Measurements from ENCODE around the gene TMEM150B. TPM values are rescaled to one million over a fixed set of nuclear protein-coding genes. Genes with fewer than 3 reads are reported as not detected.

Gene TMEM150B, protein sequence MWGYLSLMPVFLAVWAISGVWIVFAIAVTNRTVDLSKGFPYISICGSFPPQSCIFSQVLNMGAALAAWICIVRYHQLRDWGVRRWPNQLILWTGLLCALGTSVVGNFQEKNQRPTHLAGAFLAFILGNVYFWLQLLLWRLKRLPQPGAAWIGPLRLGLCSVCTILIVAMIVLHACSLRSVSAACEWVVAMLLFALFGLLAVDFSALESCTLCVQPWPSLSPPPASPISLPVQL
- not detected in 2 replicates for total RNA-seq (2014; rRNA removed)
- polyA plus RNA-seq (2012), result not detected

DNA sequence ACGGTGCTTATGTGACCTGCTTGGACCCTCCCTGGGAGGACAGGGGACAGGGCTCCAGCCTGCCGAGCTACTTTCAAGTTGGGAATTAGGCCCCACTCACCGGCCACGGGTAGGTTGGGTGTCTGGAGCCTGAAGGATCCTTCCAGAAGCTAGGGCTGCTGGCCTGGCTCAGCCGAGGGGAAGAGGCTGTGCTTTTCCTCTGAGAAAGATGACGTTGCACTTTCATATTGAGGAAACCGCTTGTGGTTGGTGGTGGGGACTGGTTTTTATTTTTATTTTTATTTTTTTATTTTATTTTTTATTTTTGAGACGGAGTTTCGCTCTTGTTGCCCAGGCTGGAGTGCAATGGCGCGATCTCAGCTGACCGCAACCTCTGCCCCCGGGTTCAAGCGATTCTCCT is at the start of gene TMEM150B:
TSS of gene TMEM150B (minus strand) at position 170 of the 400 bp plus-strand sequence. CDS start 4,305 bp downstream, outside the sequence.
- DNase-seq (ENCODE audit: low read depth), result no peak

DNA sequence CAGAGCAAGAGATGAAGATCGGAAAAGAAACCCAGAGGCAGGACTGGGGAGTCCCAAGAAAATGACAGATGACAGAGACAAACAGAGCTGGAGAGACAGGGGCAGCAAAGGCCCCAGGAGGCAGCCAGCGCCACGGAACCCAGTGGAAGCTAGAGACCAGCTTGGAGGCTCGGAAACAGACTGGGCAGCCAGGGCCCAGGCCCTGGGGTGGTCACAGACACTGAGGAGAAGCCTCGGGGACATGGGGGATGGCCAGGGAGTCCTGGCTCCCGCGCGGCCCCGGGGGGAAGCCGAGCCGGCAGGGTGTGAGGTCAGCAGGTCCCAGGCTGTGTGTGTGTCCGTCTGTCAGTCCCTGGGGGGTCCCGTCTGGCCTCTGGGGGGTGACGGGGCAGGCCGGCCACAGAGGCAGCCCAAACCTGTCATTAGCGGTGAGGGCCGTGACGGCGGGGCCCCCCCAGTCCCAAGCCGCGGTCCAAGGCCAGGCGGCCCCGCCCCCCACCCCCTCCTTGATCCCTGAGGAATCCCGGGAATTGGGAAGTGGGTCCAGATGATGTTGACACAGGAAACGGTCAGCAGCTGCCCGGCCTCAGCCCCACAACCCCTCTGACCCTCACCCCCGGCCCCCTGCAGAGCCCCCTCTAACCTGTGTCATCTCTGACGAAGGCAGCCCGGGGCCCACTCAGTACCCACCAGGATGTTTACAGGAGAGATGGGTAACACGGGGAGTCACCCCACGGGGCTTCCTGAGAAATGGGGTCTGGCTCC is 49.0 kb upstream of the TMEM150B start:
- no peak for DNase-seq (ENCODE audit: low read depth)

DNA sequence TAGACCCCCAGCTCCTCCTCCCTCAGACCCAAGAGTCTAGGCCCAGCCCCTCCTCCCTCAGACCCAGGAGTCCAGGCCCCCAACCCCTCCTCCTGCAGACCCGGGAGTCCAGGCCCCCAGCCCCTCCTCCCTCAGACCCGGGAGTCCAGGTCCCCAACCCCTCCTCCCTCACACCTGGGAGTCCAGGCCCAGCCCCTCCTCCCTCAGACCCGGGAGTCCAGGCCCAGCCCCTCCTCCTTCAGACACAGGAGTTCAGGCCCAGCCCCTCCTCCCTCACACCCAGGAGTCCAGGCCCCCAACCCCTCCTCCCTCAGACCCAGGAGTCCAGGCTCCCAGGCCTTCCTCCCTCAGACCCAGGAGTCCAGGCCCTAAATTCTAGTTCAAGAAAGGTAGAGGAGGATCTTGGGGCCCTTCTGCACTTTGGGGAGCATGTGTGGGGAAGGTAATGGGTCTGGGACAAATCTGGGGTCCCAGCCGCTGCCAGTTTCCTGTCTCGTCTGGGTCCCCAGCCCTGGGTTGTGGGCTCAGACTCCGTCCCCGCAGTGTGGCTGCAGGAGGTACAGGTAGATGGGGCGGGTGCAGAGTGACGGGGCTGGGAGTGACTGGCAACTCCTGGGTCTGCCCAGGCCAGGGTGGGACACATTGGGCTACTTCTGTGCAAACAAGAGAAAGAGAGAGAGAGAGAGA is 48.3 kb upstream of the TMEM150B start:
- DNase-seq (ENCODE audit: low read depth), result no peak

DNA sequence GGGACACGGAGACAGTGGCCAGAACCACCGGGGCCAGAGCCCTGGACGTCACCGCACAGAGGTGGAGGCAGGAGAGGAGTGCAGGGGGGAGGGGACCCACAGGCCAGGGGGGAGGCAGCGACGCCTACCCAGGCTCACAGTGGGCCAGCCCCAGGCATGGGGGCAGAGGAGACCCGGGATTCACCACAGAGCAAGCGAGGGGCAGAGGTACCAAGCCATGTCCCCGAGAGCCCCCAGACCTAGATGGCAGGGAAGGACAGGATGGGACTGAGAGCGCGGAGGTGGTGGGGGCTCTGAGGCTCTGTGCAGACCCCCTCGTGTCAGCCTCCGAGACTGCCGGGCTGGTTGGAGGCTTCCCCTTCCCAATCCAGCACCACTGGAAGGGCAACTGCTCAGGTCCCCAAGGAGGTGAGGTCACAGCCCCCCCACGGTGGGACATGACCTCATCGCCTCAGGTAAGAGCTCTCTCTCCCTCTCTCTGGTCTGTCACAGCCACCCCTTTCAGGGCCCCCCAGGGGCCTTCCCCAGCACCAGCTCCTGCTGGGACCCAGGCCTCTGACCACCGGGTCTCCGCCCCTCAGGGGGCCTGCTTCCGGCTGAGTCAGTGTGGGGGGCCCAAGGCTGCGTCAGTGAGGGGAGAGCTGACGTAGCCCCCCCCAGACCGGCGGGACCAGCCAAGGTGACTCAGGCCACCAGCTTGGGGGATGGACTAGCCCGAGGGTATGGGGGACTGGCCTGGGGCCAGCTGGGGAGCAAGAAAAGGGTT is 47.4 kb upstream of the TMEM150B start:
- DNase-seq (ENCODE audit: low read depth), result no peak

DNA sequence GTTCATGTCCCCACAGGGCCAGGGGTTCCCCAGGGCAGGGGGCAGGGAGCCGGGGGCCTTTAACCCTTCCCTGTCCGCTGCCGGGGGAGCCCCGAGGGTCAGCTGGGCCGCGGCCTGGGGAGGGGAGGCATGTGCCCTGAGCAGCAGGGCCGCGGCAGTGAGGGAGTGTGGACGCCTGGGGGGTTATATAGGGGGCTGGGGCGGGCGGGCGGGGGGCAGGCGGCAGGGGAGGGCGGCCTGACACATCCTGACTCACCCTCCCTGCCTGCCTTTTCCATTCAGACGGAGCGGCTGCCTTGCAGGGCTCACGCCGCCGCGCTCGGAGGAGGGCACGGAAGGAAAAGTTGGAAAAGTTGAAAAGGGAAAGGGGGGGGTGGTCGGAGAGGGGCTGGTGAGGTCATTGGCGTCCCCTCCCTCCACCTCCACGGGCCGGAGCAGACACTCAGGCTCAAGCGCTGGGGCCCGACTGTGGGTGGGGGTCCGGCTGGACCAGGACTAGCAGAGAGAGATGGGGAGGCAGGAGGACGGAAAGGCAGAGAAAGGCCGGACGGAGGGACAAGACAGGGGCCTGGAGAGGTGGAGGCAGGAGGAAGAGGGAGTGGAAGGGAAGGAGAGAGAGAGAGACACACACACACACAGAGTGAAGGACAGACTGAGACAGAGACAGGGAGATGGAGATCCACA is 45.3 kb upstream of the TMEM150B start, which contains the start of gene IL11:
TSS of gene IL11 (minus strand) at position 159 of the 684 bp plus-strand sequence. CDS start at position 6, 153 bp downstream.
- no peak for DNase-seq (ENCODE audit: low read depth)

DNA sequence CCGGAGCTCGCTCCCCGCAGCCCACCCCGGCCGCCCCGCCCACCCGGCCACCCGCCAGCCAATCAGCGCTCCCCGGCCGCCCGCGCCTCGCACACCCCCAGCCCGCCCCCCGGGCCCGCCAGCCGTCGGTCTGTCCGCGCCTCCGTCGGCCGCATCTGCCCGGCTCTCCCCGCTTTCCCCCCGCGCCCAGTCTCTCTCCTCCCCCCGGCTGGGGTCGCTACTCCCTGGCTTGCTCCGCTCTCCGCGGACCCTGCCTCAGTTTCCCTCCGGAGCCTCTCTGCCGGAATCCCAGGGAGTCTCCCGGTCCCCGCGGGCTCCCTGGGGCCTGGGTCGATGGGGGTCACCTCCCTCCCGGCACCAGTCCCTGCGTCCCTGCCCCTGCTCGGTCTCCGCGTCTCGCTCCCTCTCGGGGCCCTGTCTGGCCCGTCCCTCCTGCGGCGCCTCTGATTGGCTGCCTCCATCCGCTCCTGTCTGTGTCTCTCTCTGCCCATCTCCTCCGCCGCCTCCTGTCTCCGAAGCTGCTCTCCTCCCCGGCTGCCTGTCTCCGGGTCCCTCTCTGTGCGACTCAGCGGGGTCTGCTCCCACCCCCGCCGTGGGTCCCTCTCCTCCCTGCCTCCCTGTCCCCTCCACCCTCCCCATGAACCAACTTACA is 44.6 kb upstream of the TMEM150B start:
- DNase-seq (ENCODE audit: low read depth), result peak; percentile 57

DNA sequence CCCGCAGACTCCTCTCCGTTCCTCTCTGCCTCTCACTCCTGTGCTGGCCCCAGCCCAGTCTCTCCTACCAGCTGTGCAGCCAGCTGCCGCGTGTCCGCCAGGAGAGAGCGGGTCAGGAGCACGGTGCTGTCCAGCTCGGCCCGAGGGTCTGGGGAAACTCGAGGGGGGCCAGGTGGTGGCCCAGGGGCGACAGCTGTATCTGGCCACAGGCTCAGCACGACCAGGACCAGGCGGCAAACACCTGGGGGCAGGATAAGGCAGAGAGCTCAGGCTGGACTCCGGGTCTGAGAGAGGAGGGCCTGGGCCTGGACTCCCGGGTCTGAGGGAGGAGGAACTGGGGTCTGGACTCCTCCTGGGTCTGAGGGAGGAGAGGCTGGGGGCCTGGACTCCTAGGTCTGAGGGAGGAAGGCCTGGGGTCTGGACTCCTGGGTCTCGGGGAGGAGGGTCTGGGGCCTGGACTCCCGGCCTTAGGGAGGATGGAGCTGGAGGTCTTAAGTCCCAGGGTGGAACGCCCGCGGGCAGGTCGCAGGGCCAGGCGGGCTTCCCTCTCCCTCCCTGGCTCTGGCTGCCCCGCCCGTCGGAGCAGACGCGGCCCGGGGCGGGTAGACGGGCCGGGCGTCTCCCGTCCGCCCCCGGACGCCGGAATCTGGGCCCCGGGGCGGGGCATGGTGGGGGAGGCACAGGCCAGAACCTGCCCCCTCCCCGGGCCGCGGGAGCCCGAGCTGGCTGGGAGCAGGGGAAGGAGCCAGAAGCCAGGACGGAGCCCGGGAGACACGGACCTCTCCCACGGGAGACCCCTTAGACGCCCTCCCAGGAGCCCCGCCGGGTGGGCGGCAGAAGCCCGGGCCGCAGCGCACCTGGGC is 43.8 kb upstream of the TMEM150B start:
- no peak for DNase-seq (ENCODE audit: low read depth)

DNA sequence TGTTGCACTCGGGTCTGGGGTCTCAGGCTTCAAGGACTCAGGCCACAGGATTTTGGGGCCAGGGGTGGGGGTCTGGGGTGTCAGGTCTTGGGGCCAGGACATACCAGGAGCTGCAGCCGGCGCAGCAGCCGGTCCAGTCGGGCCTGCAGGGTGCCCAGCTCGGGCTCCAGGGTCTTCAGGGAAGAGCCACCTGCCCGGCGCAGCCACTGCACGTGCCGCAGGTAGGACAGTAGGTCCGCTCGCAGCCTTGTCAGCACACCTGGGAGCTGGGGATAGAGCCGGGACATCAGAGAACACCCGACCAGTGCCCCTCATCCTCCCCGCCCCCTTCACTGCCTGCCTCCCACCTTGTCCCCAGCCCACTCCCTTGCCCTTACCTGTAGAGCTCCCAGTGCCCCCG is 43.0 kb upstream of the TMEM150B start:
- DNase-seq (ENCODE audit: low read depth), result no peak

DNA sequence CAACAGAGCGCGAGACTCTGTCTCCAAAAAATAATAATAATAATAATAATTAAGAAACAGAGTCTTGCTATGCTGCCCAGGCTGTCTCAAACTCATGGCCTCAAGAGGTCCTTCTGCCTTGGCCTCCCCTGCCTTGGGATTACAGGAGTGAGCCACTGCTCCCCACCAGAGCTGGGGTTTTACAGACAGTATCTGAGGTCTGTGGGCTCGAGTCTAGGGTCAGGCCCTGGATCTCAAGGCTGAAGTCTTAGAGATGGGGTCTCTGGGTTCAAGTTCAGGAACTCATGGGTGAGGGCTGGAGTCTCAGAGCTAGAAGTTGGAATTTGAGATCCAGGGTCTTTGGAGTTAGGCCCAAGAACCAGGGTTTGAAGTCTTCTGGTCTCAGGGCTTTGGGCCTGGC is 41.6 kb upstream of the TMEM150B start:
- DNase-seq (ENCODE audit: low read depth), result no peak

DNA sequence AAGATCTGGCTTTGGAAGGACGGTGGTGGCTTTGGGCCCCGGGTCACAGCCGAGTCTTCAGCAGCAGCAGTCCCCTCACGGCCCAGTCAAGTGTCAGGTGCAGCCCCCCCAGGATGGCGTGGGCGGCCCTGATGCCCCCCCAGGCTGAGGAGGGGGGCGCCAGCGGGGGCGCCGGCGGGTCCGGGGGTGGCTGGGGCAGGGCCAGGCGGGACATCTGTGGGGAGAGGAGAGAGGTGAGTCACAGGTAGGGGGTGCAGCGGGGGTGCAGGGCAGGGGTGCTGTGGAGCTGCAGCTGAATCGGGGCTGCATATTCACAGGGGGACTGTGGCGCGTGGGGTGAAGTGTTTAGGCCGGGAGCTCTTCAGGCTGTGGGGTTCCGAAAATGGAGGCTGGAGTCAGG is 40.8 kb upstream of the TMEM150B start:
- DNase-seq (ENCODE audit: low read depth), result no peak

DNA sequence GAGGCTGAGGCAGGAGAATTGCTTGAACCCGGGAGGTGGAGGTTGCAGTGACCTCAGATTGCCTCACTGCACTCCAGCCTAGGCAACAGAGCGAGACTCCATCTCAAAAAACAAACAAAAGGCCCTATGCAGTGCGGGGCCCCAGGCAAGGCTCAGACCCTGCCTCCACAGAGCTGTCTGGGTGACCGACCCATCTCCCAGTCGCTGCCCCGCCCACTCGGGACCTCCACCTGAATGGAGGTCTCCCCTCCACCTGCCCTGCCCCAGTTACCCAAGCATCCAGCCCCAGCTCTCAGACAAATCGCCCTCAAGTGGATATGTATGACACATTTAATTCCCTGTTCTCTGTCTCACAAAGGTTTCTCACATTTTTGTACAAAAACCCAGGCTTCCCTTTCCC is 40.1 kb upstream of the TMEM150B start:
- no peak for DNase-seq (ENCODE audit: low read depth)

DNA sequence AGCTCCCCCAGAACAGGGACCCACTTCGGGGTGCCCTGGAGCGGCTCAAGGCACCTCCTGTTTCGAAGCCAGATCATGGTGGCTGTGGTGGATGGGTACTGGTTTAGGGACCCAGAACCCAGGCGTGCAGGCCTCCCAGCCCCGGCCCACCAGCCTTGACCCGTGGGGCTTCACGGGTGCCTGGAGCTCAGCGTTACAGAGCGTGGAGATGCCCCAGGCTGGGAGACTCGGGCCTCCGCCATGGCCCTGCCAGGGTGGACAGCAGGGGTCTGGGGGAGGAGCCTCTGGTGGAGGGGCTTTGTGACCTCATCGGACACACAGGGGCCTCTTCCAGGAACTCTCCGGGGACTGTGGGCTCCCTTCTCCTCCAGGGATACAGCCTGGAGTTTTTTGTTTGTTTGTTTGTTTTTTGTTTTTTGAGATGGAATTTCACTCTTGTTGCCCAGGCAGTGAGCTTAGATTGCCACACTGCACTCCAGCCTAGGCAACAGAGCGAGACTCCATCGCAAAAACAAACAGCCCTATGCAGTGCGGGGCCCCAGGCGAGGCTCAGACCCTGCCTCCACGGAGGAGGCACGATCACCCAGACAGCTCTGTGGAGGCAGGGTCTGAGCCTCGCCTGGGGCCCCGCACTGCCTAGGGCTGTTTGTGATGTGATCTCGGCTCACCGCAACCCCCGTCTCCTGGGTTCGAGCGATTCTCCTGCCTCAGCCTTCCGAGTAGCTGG is 38.0 kb upstream of the TMEM150B start, which contains the start of gene GARIN5B:
TSS of gene GARIN5B (minus strand) at position 271 of the 727 bp plus-strand sequence. CDS start at position 77, 194 bp downstream.
- DNase-seq (ENCODE audit: low read depth), result no peak

DNA sequence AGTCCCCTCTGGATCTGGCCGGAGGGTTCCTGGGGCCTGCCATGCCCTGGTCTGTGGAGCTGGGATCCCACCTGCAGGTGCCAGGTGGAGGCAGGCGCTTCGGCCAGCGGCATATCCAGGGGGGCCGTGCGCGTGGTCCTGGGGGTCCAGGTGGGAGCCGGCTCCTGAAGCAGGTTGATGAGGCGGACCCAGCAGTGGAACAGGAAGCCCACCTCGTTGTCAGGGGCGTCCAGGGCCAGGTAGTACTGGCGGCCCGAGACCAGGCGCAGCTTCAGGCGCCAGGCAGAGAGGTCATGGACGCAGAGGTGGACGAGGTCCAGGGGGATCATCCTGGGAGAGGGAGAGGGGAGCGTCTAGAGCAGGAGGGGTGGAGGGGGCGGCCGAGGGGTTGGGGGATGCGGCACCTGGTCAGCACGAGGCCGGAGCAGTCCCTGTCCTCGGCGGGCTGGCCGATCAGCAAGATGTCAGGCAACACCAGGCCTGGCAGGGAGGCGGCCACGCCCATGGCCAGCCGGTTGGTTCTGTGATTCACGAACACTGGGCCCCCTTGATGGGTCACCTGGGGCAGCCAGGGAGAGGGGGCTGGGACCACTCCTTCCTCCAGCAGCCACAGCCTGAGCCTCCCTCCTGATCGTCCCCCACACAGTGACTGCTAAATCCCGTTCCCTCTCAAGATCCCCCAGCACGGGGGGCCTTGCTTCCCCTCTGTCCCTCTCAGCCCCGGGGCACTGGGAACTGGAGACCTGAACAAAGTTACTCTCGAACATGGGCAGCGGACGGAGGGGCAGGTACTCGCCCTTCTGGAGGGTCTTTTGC is 37.2 kb upstream of the TMEM150B start:
- no peak for DNase-seq (ENCODE audit: low read depth)

DNA sequence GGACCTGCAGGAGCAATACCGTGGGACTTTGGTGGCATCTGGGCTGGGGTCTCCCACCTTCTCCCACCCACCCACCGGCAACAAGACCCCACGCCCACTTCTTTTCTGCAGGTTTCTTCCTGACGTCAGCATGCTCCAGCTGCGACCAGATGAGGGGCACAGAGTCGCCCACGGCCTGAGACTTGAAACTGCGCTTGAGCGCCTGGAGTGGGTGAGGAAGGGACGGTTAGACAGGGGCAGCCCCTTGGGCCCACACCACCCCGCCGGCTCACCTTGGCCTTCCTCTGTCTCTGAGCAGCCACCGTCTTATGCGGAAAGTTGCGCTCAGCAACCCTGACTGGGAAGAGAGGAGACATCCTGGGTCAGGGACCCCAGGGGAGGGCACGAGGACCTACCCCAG is 35.8 kb upstream of the TMEM150B start:
- DNase-seq (ENCODE audit: low read depth), result no peak

DNA sequence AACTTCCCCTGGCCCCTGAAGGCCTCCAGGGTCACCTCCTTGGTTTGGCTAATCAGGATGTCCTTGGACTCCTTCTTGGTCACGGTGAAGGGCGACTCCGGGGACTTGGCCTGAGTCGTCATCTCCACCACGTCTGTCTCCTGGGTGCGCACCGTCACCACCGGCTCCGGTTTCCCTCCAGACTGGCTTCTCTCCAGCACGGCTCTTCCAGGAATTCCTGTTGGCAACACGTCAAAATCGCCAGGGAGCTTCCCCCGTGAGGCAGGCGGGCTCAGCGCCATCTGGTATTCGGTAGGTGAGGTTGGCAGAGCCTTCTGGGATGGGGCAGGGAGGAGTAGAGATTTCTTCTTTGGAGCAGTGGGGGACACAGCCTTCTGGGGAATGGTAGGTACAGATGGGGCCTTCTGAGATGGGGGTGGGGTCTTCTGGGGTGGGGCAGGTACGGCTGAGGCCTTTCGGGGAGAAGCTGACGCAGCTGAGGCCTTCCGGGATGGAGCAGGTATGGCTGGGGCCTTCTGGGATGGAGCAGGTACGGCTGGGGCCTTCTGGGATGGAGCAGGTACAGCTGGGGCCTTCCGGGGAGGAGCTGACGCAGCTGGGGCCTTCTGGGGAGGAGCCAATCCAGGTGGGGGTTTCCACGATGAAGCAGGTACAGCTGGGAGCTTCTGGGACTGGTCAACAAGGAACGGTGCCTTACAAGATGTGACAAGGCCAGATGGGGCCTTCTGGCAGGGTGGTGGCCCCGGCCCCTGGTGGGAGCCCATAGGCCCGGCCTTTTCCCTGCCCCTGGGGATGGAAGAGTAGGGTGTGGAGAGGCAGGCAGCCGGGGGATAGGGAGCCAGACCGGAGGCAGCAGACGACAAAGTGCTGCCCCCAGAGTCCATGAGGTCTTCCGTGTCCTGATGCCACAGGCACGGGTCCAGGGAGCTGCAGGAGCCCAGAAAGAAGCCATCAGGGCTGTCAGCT is 34.1 kb upstream of the TMEM150B start:
- DNase-seq (ENCODE audit: low read depth), result no peak

DNA sequence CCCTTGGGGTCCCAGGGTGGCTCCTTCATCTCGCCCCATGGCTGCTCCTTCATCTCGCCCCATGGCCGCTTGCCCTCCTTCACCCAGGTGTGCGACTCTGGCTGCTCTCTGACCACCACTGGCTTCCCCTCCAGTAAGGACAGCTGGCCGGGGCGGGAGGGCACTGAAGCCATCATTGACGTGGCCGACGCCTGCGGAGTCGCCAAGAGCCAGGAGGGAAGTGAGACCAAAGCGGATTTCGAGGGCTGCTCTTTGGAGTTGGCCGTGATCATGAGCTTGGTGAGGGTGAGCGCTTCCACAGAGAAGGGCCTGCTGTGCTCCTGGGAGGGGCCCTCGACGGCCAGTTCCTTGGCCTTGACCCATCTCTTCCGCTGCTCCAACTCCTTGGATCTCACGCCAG is 33.4 kb upstream of the TMEM150B start:
- DNase-seq (ENCODE audit: low read depth), result no peak
